ENCODE measurements around the gene RBMS1.

RBMS1 gene

GRCh38 chr2:160407393-160408172, 86.0 kb downstream of the RBMS1 start:
- DNase-seq, result no peak

GRCh38 chr2:160406591-160407392, 86.8 kb downstream of the RBMS1 start:
- DNase-seq, result no peak

GRCh38 chr2:160405077-160405867, 88.3 kb downstream of the RBMS1 start:
- no peak for DNase-seq

GRCh38 chr2:160402997-160403979, 90.3 kb downstream of the RBMS1 start:
- no peak for DNase-seq

GRCh38 chr2:160402501-160402900, 91.1 kb downstream of the RBMS1 start:
- DNase-seq, result no peak

- DNase-seq, result no peak
Measured at GRCh38 chr2:160401895-160402294, 91.7 kb downstream of the RBMS1 start.

GRCh38 chr2:160399880-160400279, 93.7 kb downstream of the RBMS1 start:
- no peak for DNase-seq

- DNase-seq, result no peak
Measured at GRCh38 chr2:160397530-160397865, 96.1 kb downstream of the RBMS1 start.

- DNase-seq, result no peak
Measured at GRCh38 chr2:160394153-160394552, 99.5 kb downstream of the RBMS1 start.

GRCh38 chr2:160392201-160392600, 101.4 kb downstream of the RBMS1 start:
- DNase-seq, result no peak

GRCh38 chr2:160390544-160391455, 102.8 kb downstream of the RBMS1 start:
- DNase-seq, result no peak

GRCh38 chr2:160389875-160390274, 103.7 kb downstream of the RBMS1 start:
- no peak for DNase-seq

- no peak for DNase-seq
Measured at GRCh38 chr2:160388464-160389263, 104.9 kb downstream of the RBMS1 start.

GRCh38 chr2:160387558-160388262, 105.9 kb downstream of the RBMS1 start:
- no peak for DNase-seq

- no peak for DNase-seq
Measured at GRCh38 chr2:160384791-160385190, 108.8 kb downstream of the RBMS1 start.

- DNase-seq, result no peak
Measured at GRCh38 chr2:160381425-160381951, 112.1 kb downstream of the RBMS1 start.

GRCh38 chr2:160380611-160381010, 113.0 kb downstream of the RBMS1 start:
- DNase-seq, result no peak

GRCh38 chr2:160380000-160380570, 113.5 kb downstream of the RBMS1 start:
- DNase-seq, result no peak

GRCh38 chr2:160379399-160379798, 114.2 kb downstream of the RBMS1 start:
- no peak for DNase-seq

Measured in SHP77 treated with DMSO at 0.1 percent for 48 hours (cell line).